NCI-H2196 treated with DMSO at 0.1 percent for 48 hours (cell line): ENCODE measurements around the gene GGCX.
A peak's percentile ranks its signal among the peaks of the same experiment; 100 is the strongest.
"Not testable (repeated sequence)": the region's sequence is repeated elsewhere in the genome, so short reads cannot be mapped to it uniquely, and the experiment has no call there.

Experiments
- DNase-seq: peaks from one replicate; lab custom pipeline; 2025; ENCODE audit not compliant: unreplicated experiment; lab: John Stamatoyannopoulos, UW

Gene GGCX

GRCh38 chr2:85594715-85595300 lies 33.5 kb upstream of the GGCX start:
- DNase-seq: no peak

- DNase-seq: no peak
Observed at GRCh38 chr2:85593023-85593422, 31.7 kb upstream of the GGCX start.

GRCh38 chr2:85592299-85592698 lies 31.0 kb upstream of the GGCX start:
- not testable (repeated sequence) for DNase-seq

GRCh38 chr2:85591563-85591962 lies 30.3 kb upstream of the GGCX start:
- no peak for DNase-seq

GRCh38 chr2:85590950-85591349 lies 29.7 kb upstream of the GGCX start:
- DNase-seq: no peak

- DNase-seq: no peak
Observed at GRCh38 chr2:85589982-85590791, 28.9 kb upstream of the GGCX start.

GRCh38 chr2:85589181-85589580 lies 27.9 kb upstream of the GGCX start:
- no peak for DNase-seq

GRCh38 chr2:85588645-85589044 lies 27.4 kb upstream of the GGCX start:
- no peak for DNase-seq

- no peak for DNase-seq
Observed at GRCh38 chr2:85588236-85588635, 26.9 kb upstream of the GGCX start.

- DNase-seq: no peak
Observed at GRCh38 chr2:85585781-85586105, 24.4 kb upstream of the GGCX start.

- no peak for DNase-seq
Observed at GRCh38 chr2:85584857-85585780, 23.8 kb upstream of the GGCX start.

- no peak for DNase-seq
Observed at GRCh38 chr2:85584354-85584856, 23.1 kb upstream of the GGCX start, which contains the start of gene VAMP5. Gene VAMP5, plus strand, starts transcription at chr2:85584431. Its CDS starts 60 bp downstream, at chr2:85584491.

GRCh38 chr2:85583667-85584353 lies 22.5 kb upstream of the GGCX start:
- no peak for DNase-seq

GRCh38 chr2:85582492-85582891 lies 21.2 kb upstream of the GGCX start:
- DNase-seq: no peak

GRCh38 chr2:85580206-85580605 lies 18.9 kb upstream of the GGCX start:
- DNase-seq: no peak

GRCh38 chr2:85579266-85579935 lies 18.1 kb upstream of the GGCX start:
- no peak for DNase-seq

GRCh38 chr2:85578243-85579180 lies 17.2 kb upstream of the GGCX start:
- no peak for DNase-seq

GRCh38 chr2:85577386-85578242 lies 16.3 kb upstream of the GGCX start, which contains the start of gene VAMP8:
Gene VAMP8, plus strand, starts transcription at chr2:85577586. Its CDS starts 61 bp downstream, at chr2:85577647.
- peak; percentile 0 for DNase-seq
